HG03280 (cell line): ENCODE data around the gene OXLD1.

ENCODE experiments used
- ATAC-seq: cut with Tn5 transposase; IDR thresholded peaks from one replicate; pipeline ENCODE4 v1.9.1; 2021; ENCODE audit warnings: mild to moderate bottlenecking, moderate library complexity; ENCODE audit not compliant: unreplicated experiment

OXLD1 gene

GRCh38 chr17:81666342-81667191 lies at the start of gene OXLD1, which contains the start of gene CCDC137:
Gene OXLD1, minus strand, starts transcription at chr17:81666605. Its CDS starts 28 bp downstream, at chr17:81666577.
Gene CCDC137, plus strand, starts transcription at chr17:81666737. Its CDS starts 30 bp downstream, at chr17:81666767.
- ATAC-seq: peak; percentile 97

- no peak for ATAC-seq
Measured at GRCh38 chr17:81715107-81715871, 48.9 kb upstream of the OXLD1 start.

GRCh38 chr17:81714412-81715106 lies 48.2 kb upstream of the OXLD1 start:
- ATAC-seq: no peak

- ATAC-seq: no peak
Measured at GRCh38 chr17:81713556-81714411, 47.4 kb upstream of the OXLD1 start.

GRCh38 chr17:81713004-81713555 lies 46.7 kb upstream of the OXLD1 start:
- no peak for ATAC-seq

GRCh38 chr17:81712468-81713003 lies 46.1 kb upstream of the OXLD1 start:
- peak; percentile 14 for ATAC-seq

GRCh38 chr17:81711814-81712467 lies 45.5 kb upstream of the OXLD1 start, which contains the start of gene SLC25A10:
Gene SLC25A10, plus strand, starts transcription at chr17:81712284. Its CDS starts 143 bp downstream, at chr17:81712427.
- ATAC-seq: peak; percentile 75

GRCh38 chr17:81710514-81711308 lies 44.3 kb upstream of the OXLD1 start:
- no peak for ATAC-seq

- ATAC-seq: no peak
Measured at GRCh38 chr17:81708739-81709185, 42.4 kb upstream of the OXLD1 start.

- ATAC-seq: no peak
Measured at GRCh38 chr17:81707725-81708646, 41.6 kb upstream of the OXLD1 start.

GRCh38 chr17:81706757-81707624 lies 40.6 kb upstream of the OXLD1 start:
- ATAC-seq: no peak

GRCh38 chr17:81706232-81706611 lies 39.8 kb upstream of the OXLD1 start:
- ATAC-seq: no peak

GRCh38 chr17:81705518-81706231 lies 39.3 kb upstream of the OXLD1 start:
- no peak for ATAC-seq

- ATAC-seq: no peak
Measured at GRCh38 chr17:81703747-81704654, 37.6 kb upstream of the OXLD1 start.
